Erythroblast (primary cell): ENCODE measurements around the gene MYO1F.

Experiments used
- GATA1 ChIP-seq: IDR thresholded peaks from 2 replicates; pipeline ENCODE4 v1.6.1; 2011; ENCODE audit warnings: low read depth, mild to moderate bottlenecking, control low read depth, low read length, moderate library complexity
- POLR2A ChIP-seq: IDR thresholded peaks from 2 replicates; pipeline ENCODE4 v1.6.1; 2011; ENCODE audit warnings: mild to moderate bottlenecking, low read length

DNA sequence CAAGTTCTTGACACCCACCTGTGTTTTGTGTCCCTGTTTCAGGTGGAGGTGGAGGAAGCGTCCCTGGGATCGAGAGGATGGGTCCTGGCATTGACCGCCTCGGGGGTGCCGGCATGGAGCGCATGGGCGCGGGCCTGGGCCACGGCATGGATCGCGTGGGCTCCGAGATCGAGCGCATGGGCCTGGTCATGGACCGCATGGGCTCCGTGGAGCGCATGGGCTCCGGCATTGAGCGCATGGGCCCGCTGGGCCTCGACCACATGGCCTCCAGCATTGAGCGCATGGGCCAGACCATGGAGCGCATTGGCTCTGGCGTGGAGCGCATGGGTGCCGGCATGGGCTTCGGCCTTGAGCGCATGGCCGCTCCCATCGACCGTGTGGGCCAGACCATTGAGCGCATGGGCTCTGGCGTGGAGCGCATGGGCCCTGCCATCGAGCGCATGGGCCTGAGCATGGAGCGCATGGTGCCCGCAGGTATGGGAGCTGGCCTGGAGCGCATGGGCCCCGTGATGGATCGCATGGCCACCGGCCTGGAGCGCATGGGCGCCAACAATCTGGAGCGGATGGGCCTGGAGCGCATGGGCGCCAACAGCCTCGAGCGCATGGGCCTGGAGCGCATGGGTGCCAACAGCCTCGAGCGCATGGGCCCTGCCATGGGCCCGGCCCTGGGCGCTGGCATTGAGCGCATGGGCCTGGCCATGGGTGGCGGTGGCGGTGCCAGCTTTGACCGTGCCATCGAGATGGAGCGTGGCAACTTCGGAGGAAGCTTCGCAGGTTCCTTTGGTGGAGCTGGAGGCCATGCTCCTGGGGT is 91.5 kb downstream of the MYO1F start:
- TF ChIP-seq POLR2A (no peak), GATA1 (no peak)
